Neural progenitor cell (in vitro differentiated cells): ENCODE data around the gene PIGK.

Source experiments
- CTCF ChIP-seq: fragments of 200-600 bp; sonication (generic); IDR thresholded peaks from 2 replicates; pipeline ENCODE4 v1.5.1; 2017; ENCODE audit warnings: antibody characterized with exemption, mild to moderate bottlenecking
- EZH2phosphoT487 ChIP-seq: fragments of 200-600 bp; sonication (generic); IDR thresholded peaks from 2 replicates; pipeline ENCODE4 v1.6.1; 2017; ENCODE audit warnings: antibody characterized with exemption

GRCh38 chr1:77175230-77175844 lies 43.9 kb downstream of the PIGK start:
- TF ChIP-seq CTCF = no peak
- no peak for TF ChIP-seq EZH2phosphoT487
